Measurements from ENCODE around the gene SRPK2.

SRPK2 gene

GRCh38 chr7:105187302-105188169 lies 201.2 kb downstream of the SRPK2 start:
- Histone ChIP-seq H4K20me1 (no peaks in the 10 kb centered on the region; the same call in 1 of the 2 replicates), H3K9ac (no peak overlapping the region), H3K4me1 (no peaks in the 10 kb centered on the region), H3K27ac (no peak overlapping the region), H3K9me3 (no peaks in the 10 kb centered on the region), H3K4me2 (no peak overlapping the region), H3K36me3 (peaks cover 4% of the 10 kb centered on the region; the same call in 1 of the 2 replicates), H3K4me3 (no peak overlapping the region), H3K27me3 (no peaks in the 10 kb centered on the region)
- TF ChIP-seq Cebpa-rat (IDR thresholded peaks at IDR 0.05) = no peak

GRCh38 chr7:105185290-105186010 lies 203.3 kb downstream of the SRPK2 start:
- Histone ChIP-seq H3K9me3 (peaks cover 11% of the 10 kb centered on the region), H3K27me3 (no peaks in the 10 kb centered on the region), H3K9ac (no peak overlapping the region), H4K20me1 (no peaks in the 10 kb centered on the region; the same call in 1 of the 2 replicates), H3K4me3 (no peak overlapping the region), H3K27ac (no peak overlapping the region), H3K4me1 (no peaks in the 10 kb centered on the region), H3K36me3 (peaks cover 5% of the 10 kb centered on the region; the same call in 1 of the 2 replicates), H3K4me2 (no peak overlapping the region)
- no peak for TF ChIP-seq Cebpa-rat (IDR thresholded peaks at IDR 0.05)

- no peaks in the 10 kb centered on the region for H3K27me3 ChIP-seq
- peaks cover 18% of the 10 kb centered on the region for H3K9me3 ChIP-seq
- H4K20me1 ChIP-seq = peaks cover 13% of the 10 kb centered on the region; the same call in 1 of the 2 replicates
- H3K27ac ChIP-seq = no peak overlapping the region
- no peak overlapping the region for H3K4me2 ChIP-seq
- H3K36me3 ChIP-seq = peaks cover 6% of the 10 kb centered on the region; the same call in 1 of the 2 replicates
- TF ChIP-seq Cebpa-rat (IDR thresholded peaks at IDR 0.05) = no peak
- H3K9ac ChIP-seq = no peak overlapping the region
- no peak overlapping the region for H3K4me3 ChIP-seq
- H3K4me1 ChIP-seq = no peaks in the 10 kb centered on the region
Observed at GRCh38 chr7:105180002-105180401, 208.7 kb downstream of the SRPK2 start.

- Histone ChIP-seq H3K27me3 (no peaks in the 10 kb centered on the region), H3K27ac (no peak overlapping the region), H3K4me2 (no peak overlapping the region), H3K9ac (no peak overlapping the region), H3K4me3 (no peak overlapping the region), H4K20me1 (peaks cover 22% of the 10 kb centered on the region; the same call in 1 of the 2 replicates), H3K36me3 (peaks cover 6% of the 10 kb centered on the region; the same call in 1 of the 2 replicates), H3K9me3 (peaks cover 18% of the 10 kb centered on the region), H3K4me1 (0 out of 2 replicates have a peak, but pooled peaks cover 5% of the 10 kb centered on the region)
- TF ChIP-seq Cebpa-rat (IDR thresholded peaks at IDR 0.05) = no peak
Observed at GRCh38 chr7:105178928-105179541, 209.7 kb downstream of the SRPK2 start.

GRCh38 chr7:105178177-105178576 lies 210.5 kb downstream of the SRPK2 start:
- 0 out of 2 replicates have a peak, but pooled peaks cover 5% of the 10 kb centered on the region for H3K4me1 ChIP-seq
- TF ChIP-seq Cebpa-rat (IDR thresholded peaks at IDR 0.05) = no peak
- no peaks in the 10 kb centered on the region for H3K27me3 ChIP-seq
- no peak overlapping the region for H3K27ac ChIP-seq
- H3K4me2 ChIP-seq = no peak overlapping the region
- H3K36me3 ChIP-seq = peaks cover 6% of the 10 kb centered on the region; the same call in 1 of the 2 replicates
- peaks cover 18% of the 10 kb centered on the region for H3K9me3 ChIP-seq
- no peak overlapping the region for H3K4me3 ChIP-seq
- peaks cover 31% of the 10 kb centered on the region; the same call in 1 of the 2 replicates for H4K20me1 ChIP-seq
- no peak overlapping the region for H3K9ac ChIP-seq

GRCh38 chr7:105177026-105177425 lies 211.7 kb downstream of the SRPK2 start:
- no peak for TF ChIP-seq Cebpa-rat (IDR thresholded peaks at IDR 0.05)
- no peak overlapping the region for H3K9ac ChIP-seq

GRCh38 chr7:105173586-105173985 lies 215.1 kb downstream of the SRPK2 start:
- Histone ChIP-seq H3K9me3 (no peaks in the 10 kb centered on the region), H3K9ac (no peak overlapping the region), H4K20me1 (peaks cover 31% of the 10 kb centered on the region; the same call in 1 of the 2 replicates), H3K4me2 (no peak overlapping the region), H3K36me3 (peaks cover 12% of the 10 kb centered on the region), H3K27me3 (no peaks in the 10 kb centered on the region), H3K4me3 (no peak overlapping the region), H3K27ac (no peak overlapping the region), H3K4me1 (0 out of 2 replicates have a peak, but pooled peaks cover 5% of the 10 kb centered on the region)
- no peak for TF ChIP-seq Cebpa-rat (IDR thresholded peaks at IDR 0.05)

More at GRCh38 chr7:105177026-105177425, 211.7 kb downstream of the SRPK2 start:
- Histone ChIP-seq H3K4me2 (no peak overlapping the region), H3K4me3 (no peak overlapping the region), H3K36me3 (peaks cover 6% of the 10 kb centered on the region; the same call in 1 of the 2 replicates), H3K9me3 (peaks cover 18% of the 10 kb centered on the region), H4K20me1 (peaks cover 36% of the 10 kb centered on the region; the same call in 1 of the 2 replicates), H3K27me3 (no peaks in the 10 kb centered on the region), H3K4me1 (0 out of 2 replicates have a peak, but pooled peaks cover 5% of the 10 kb centered on the region), H3K27ac (no peak overlapping the region)

- Histone ChIP-seq H3K36me3 (peaks cover 70% of the 10 kb centered on the region), H3K4me1 (no peaks in the 10 kb centered on the region), H3K27me3 (no peaks in the 10 kb centered on the region), H3K4me3 (no peak overlapping the region), H3K4me2 (no peak overlapping the region), H3K27ac (no peak overlapping the region), H3K9me3 (peaks cover 8% of the 10 kb centered on the region), H4K20me1 (no peaks in the 10 kb centered on the region), H3K9ac (no peak overlapping the region)
- no peak for TF ChIP-seq Cebpa-rat (IDR thresholded peaks at IDR 0.05)
Observed at GRCh38 chr7:105164751-105165150, 224.0 kb downstream of the SRPK2 start.

GRCh38 chr7:105163718-105164117 lies 225.0 kb downstream of the SRPK2 start:
- no peaks in the 10 kb centered on the region for H4K20me1 ChIP-seq
- H3K4me1 ChIP-seq = no peaks in the 10 kb centered on the region
- no peak overlapping the region for H3K27ac ChIP-seq
- no peak overlapping the region for H3K4me3 ChIP-seq
- no peak overlapping the region for H3K4me2 ChIP-seq
- peaks cover 8% of the 10 kb centered on the region for H3K9me3 ChIP-seq
- no peak for TF ChIP-seq Cebpa-rat (IDR thresholded peaks at IDR 0.05)
- no peaks in the 10 kb centered on the region for H3K27me3 ChIP-seq
- no peak overlapping the region for H3K9ac ChIP-seq
- H3K36me3 ChIP-seq = peaks cover 62% of the 10 kb centered on the region

All from BLaER1 (cell line).